ENCODE data around the gene NEDD4L. TPM values are rescaled to one million over a fixed set of nuclear protein-coding genes. Genes with fewer than 3 reads are reported as not detected.

The NEDD4L gene
- total RNA-seq, 2 experiments from 2014 or later = 3.2 to 3.3 TPM

DNA sequence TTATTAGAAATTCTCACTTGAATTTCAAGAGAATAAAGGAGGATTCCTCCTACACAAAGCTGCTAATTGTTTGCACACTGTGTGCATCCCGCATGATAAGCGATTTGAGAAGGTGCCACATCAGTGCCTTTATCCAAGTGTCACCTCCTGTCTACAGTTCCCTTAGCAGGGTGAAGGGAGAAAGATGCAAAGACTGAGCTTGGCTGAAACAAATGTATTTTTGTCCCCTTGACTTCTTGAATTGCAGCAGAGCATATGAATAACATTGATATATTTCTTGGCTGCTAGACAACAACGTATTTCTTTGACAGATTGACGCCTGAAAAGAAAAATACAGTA, 255.1 kb downstream of the NEDD4L start:
- H3K4me3 ChIP-seq (ENCODE audit: low read depth, low read length, poor library complexity, severe bottlenecking) = no peak overlapping the region
- intact Hi-C loops (cut with micrococcal nuclease; ENCODE audit: unreplicated experiment) = no loop called here
- no peaks in the 10 kb centered on the region for H3K4me1 ChIP-seq (ENCODE audit: insufficient read depth, low read length, poor library complexity, severe bottlenecking)
- H2AFZ ChIP-seq (ENCODE audit: low read length) = no peak overlapping the region
- H3K4me2 ChIP-seq (ENCODE audit: low read length) = no peak overlapping the region
- H3K9me2 ChIP-seq (ENCODE audit: insufficient read depth, low read length) = no peaks in the 10 kb centered on the region
- H3K9me3 ChIP-seq (ENCODE audit: low read length) = no peaks in the 10 kb centered on the region
- BruUV-seq (replicated peaks) = no TSS peak
- no peaks in the 10 kb centered on the region for H4K20me1 ChIP-seq (ENCODE audit: insufficient read depth, low read length)
- no peak overlapping the region for H3K27ac ChIP-seq (ENCODE audit: low read depth, low read length, poor library complexity, severe bottlenecking)
- ChIA-PET CTCF (ENCODE audit: unreplicated experiment) (no interaction called here), POLR2A (no interaction called here)
- H3K79me2 ChIP-seq (ENCODE audit: insufficient read depth, low read depth, low read length) = no peaks in the 10 kb centered on the region
- DNase-seq (ENCODE audit: low spot score) = no peak
- TF ChIP-seq, protein P1, sequence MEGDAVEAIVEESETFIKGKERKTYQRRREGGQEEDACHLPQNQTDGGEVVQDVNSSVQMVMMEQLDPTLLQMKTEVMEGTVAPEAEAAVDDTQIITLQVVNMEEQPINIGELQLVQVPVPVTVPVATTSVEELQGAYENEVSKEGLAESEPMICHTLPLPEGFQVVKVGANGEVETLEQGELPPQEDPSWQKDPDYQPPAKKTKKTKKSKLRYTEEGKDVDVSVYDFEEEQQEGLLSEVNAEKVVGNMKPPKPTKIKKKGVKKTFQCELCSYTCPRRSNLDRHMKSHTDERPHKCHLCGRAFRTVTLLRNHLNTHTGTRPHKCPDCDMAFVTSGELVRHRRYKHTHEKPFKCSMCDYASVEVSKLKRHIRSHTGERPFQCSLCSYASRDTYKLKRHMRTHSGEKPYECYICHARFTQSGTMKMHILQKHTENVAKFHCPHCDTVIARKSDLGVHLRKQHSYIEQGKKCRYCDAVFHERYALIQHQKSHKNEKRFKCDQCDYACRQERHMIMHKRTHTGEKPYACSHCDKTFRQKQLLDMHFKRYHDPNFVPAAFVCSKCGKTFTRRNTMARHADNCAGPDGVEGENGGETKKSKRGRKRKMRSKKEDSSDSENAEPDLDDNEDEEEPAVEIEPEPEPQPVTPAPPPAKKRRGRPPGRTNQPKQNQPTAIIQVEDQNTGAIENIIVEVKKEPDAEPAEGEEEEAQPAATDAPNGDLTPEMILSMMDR (conservative IDR thresholded peaks at IDR 0.05; ENCODE audit: low read length) = no peak
- no peaks in the 10 kb centered on the region for H3K36me3 ChIP-seq (ENCODE audit: insufficient read depth, low read length)

DNA sequence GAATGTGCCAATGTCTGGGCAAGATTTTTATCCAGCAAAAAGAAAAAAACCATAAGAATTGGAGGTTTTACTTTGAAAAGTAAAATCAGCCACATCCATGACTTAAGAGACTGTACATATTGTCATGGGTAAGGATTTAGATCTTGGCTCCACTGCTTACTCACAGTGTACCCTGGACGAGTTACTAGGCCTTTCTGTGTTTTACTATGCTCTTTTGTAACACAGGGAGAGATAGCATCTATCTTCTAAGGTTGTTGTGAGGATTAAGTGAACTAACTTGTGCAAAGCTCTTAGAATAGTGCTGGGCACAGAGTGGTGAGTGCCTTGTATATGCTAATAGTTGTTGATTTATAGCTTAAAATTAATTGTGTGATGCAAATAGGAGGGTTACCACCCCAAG, 255.9 kb downstream of the NEDD4L start:
- POLR2A ChIA-PET = no interaction called here
- Histone ChIP-seq H3K79me2 (ENCODE audit: insufficient read depth, low read depth, low read length) (no peaks in the 10 kb centered on the region), H3K4me3 (ENCODE audit: low read depth, low read length, poor library complexity, severe bottlenecking) (no peak overlapping the region), H2AFZ (ENCODE audit: low read length) (no peak overlapping the region), H3K9me2 (ENCODE audit: insufficient read depth, low read length) (no peaks in the 10 kb centered on the region), H3K9me3 (ENCODE audit: low read length) (no peaks in the 10 kb centered on the region), H3K36me3 (ENCODE audit: insufficient read depth, low read length) (no peaks in the 10 kb centered on the region), H3K4me1 (ENCODE audit: insufficient read depth, low read length, poor library complexity, severe bottlenecking) (no peaks in the 10 kb centered on the region), H3K27ac (ENCODE audit: low read depth, low read length, poor library complexity, severe bottlenecking) (no peak overlapping the region), H3K4me2 (ENCODE audit: low read length) (no peak overlapping the region), H4K20me1 (ENCODE audit: insufficient read depth, low read length) (no peaks in the 10 kb centered on the region)
- CTCF ChIA-PET (ENCODE audit: unreplicated experiment) = no interaction called here
- intact Hi-C loops (cut with micrococcal nuclease; ENCODE audit: unreplicated experiment) = no loop called here
- DNase-seq (ENCODE audit: low spot score) = no peak
- no TSS peak for BruUV-seq (replicated peaks)
- TF ChIP-seq, protein P1 (conservative IDR thresholded peaks at IDR 0.05; ENCODE audit: low read length) = no peak
- TF ChIP-seq EZH2phosphoT487 (IDR thresholded peaks at IDR 0.05; ENCODE audit: borderline replicate concordance, low read depth, low read length) = no peak

DNA sequence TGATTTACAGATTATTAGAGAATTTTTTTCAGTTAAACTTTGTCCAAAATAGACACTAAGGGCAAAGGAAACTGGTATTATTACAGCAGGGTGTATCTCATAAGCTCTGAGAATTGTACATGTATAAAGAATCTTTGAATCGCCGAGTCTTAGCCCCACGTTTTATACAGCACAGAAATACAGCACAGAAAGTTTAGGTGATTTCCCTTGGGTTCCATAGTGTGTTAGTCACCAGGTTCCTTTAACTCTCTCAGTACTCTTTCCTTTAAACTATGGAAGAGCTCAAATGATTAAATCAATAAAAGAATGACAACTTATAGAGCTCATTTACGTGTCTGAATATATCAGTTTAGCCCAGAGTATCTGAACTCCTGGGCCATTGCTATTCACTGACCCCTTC, 256.8 kb downstream of the NEDD4L start:
- Histone ChIP-seq H3K79me2 (ENCODE audit: insufficient read depth, low read depth, low read length) (no peaks in the 10 kb centered on the region), H3K36me3 (ENCODE audit: insufficient read depth, low read length) (no peaks in the 10 kb centered on the region), H3K27ac (ENCODE audit: low read depth, low read length, poor library complexity, severe bottlenecking) (no peak overlapping the region), H3K4me1 (ENCODE audit: insufficient read depth, low read length, poor library complexity, severe bottlenecking) (no peaks in the 10 kb centered on the region), H3K9me3 (ENCODE audit: low read length) (no peaks in the 10 kb centered on the region), H4K20me1 (ENCODE audit: insufficient read depth, low read length) (no peaks in the 10 kb centered on the region), H3K9me2 (ENCODE audit: insufficient read depth, low read length) (no peaks in the 10 kb centered on the region), H2AFZ (ENCODE audit: low read length) (no peak overlapping the region), H3K4me3 (ENCODE audit: low read depth, low read length, poor library complexity, severe bottlenecking) (no peak overlapping the region), H3K4me2 (ENCODE audit: low read length) (no peak overlapping the region)
- TF ChIP-seq, protein P1 (conservative IDR thresholded peaks at IDR 0.05; ENCODE audit: low read length) = no peak
- intact Hi-C loops (cut with micrococcal nuclease; ENCODE audit: unreplicated experiment) = no loop called here
- DNase-seq (ENCODE audit: low spot score) = no peak
- no TSS peak for BruUV-seq (replicated peaks)
- ChIA-PET CTCF (ENCODE audit: unreplicated experiment) (no interaction called here), POLR2A (interaction anchor here (0.6 kb wide), 1 partner anchor 122 kb away, joined by 5 read pairs; no protein-coding TSS in a partner anchor)

Measured in OCI-LY7 (cell line).